K562 (cell line): ENCODE measurements around the gene ARHGAP23.

ENCODE experiments used
- CBFA2T3 ChIP-seq: fragments of 450-650 bp; IDR thresholded peaks from 2 replicates; pipeline ENCODE4 v1.6.1; 2017
- CTCF ChIP-seq, 3 experiments: IDR thresholded peaks in 2 of 3; conservative IDR thresholded peaks in 1 of 3; 2 replicates each; pipeline ENCODE4 v1.5.1; 2011 to 2012; ENCODE audit warnings: low read length in 3 of 3, mild to moderate bottlenecking in 3 of 3, control low read depth in 2 of 3, improper control_type of control experiment in 1 of 3, inconsistent platforms in 1 of 3, low read depth in 1 of 3, mixed read lengths in 1 of 3, moderate library complexity in 1 of 3; ENCODE audit not compliant: insufficient read depth in 2 of 3
- EP300 ChIP-seq: IDR thresholded peaks from 2 replicates; pipeline ENCODE4 v1.6.1; 2012; ENCODE audit warnings: low read length, improper control_type of control experiment
- HDAC2 ChIP-seq: fragments of 450-650 bp; IDR thresholded peaks from 2 replicates; pipeline ENCODE4 v1.6.1; 2016; ENCODE audit warnings: mild to moderate bottlenecking
- HDAC6 ChIP-seq: IDR thresholded peaks from 2 replicates; pipeline ENCODE4 v1.6.1; 2012; ENCODE audit warnings: low read depth, mild to moderate bottlenecking, control low read depth, inconsistent platforms, low read length, moderate library complexity
- JUND ChIP-seq, 2 experiments: IDR thresholded peaks; 2 replicates in 1 of 2; 3 replicates in 1 of 2; pipeline ENCODE4 v1.6.1; 2011; ENCODE audit warnings: borderline replicate concordance in 2 of 2, low read depth in 2 of 2, low read length in 2 of 2, improper control_type of control experiment in 1 of 2, missing biosample characterization in 1 of 2, missing genetic modification characterization in 1 of 2, missing genetic modification reagents in 1 of 2
- MAZ ChIP-seq, 2 experiments: fragments of 450-650 bp in 1 of 2; sonication (generic) in 1 of 2; formaldehyde crosslinking; IDR thresholded peaks in 1 of 2; conservative IDR thresholded peaks in 1 of 2; 2 replicates each; pipeline versions ENCODE4 v1.4.0 to v1.5.0; 2020; ENCODE audit warnings: mild to moderate bottlenecking in 1 of 2, missing genetic modification reagents in 1 of 2
- MYNN ChIP-seq, 2 experiments: sonication (generic); formaldehyde crosslinking in 1 of 2; IDR thresholded peaks; 2 replicates each; pipeline versions ENCODE4 v1.5.0 to v1.6.1; 2016 to 2020; ENCODE audit warnings: antibody characterized with exemption in 1 of 2, missing genetic modification reagents in 1 of 2
- POLR2AphosphoS5 ChIP-seq: IDR thresholded peaks from 2 replicates; pipeline ENCODE4 v1.6.1; 2011; ENCODE audit warnings: mild to moderate bottlenecking, low read depth, low read length, moderate library complexity; ENCODE audit not compliant: control insufficient read depth, insufficient read depth
- REST ChIP-seq, 2 experiments: fragments of 450-650 bp; formaldehyde crosslinking in 1 of 2; IDR thresholded peaks; 2 replicates each; pipeline versions ENCODE4 v1.4.0 to v1.6.1; 2014 to 2020; ENCODE audit warnings: mild to moderate bottlenecking in 2 of 2, borderline replicate concordance in 1 of 2, low read depth in 1 of 2
- YY1 ChIP-seq, 3 experiments: IDR thresholded peaks; 2 replicates each; pipeline ENCODE4 v1.6.1; 2011; ENCODE audit warnings: low read length in 2 of 3, mild to moderate bottlenecking in 2 of 3, moderate library complexity in 2 of 3, borderline replicate concordance in 1 of 3, control low read depth in 1 of 3, low read depth in 1 of 3; ENCODE audit not compliant: insufficient read depth in 3 of 3, insufficient replicate concordance in 2 of 3, control insufficient read depth in 1 of 3, insufficient read length in 1 of 3; ENCODE audit errors: extremely low read depth in 1 of 3
- ZNF639 ChIP-seq, 2 experiments: fragments of 200-800 bp in 1 of 2; sonication (Bioruptor generic) in 1 of 2; sonication (generic) in 1 of 2; formaldehyde crosslinking in 1 of 2; IDR thresholded peaks in 1 of 2; conservative IDR thresholded peaks in 1 of 2; 2 replicates each; pipeline versions ENCODE4 v1.5.0 to v1.6.1; 2016 to 2020; ENCODE audit warnings: missing compliant biosample characterization in 1 of 2, missing genetic modification characterization in 1 of 2, missing genetic modification reagents in 1 of 2

- TF ChIP-seq MAZ (CRISPR knock-in tag; conservative IDR thresholded peaks at IDR 0.05 in 1 of 2, IDR thresholded peaks at IDR 0.05 in 1 of 2), result no peak
- TF ChIP-seq POLR2AphosphoS5, result no peak
- TF ChIP-seq EP300, result no peak
- TF ChIP-seq MYNN (IDR thresholded peaks at IDR 0.05), result no peak
- TF ChIP-seq MYNN (CRISPR knock-in tag; IDR thresholded peaks at IDR 0.05), result no peak
- TF ChIP-seq CTCF (IDR thresholded peaks at IDR 0.05 in 2 of 3, conservative IDR thresholded peaks at IDR 0.05 in 1 of 3; ENCODE audit: insufficient read depth in 2 of 3, low read depth in 1 of 3, low read length in 3 of 3), result no peak
- no peak for TF ChIP-seq ZNF639 (CRISPR knock-in tag; conservative IDR thresholded peaks at IDR 0.05 in 1 of 2, IDR thresholded peaks at IDR 0.05 in 1 of 2)
- no peak for TF ChIP-seq JUND (IDR thresholded peaks at IDR 0.05; ENCODE audit: borderline replicate concordance, low read depth, low read length)
- TF ChIP-seq JUND (tag; IDR thresholded peaks at IDR 0.05; ENCODE audit: borderline replicate concordance, low read depth, low read length), result no peak
- TF ChIP-seq HDAC6, result no peak
- TF ChIP-seq HDAC2, result no peak
- TF ChIP-seq YY1 (IDR thresholded peaks at IDR 0.05; ENCODE audit: borderline replicate concordance in 1 of 3, control insufficient read depth in 1 of 3, extremely low read depth in 1 of 3, insufficient read depth in 3 of 3, insufficient read length in 1 of 3, insufficient replicate concordance in 2 of 3, low read depth in 1 of 3, low read length in 2 of 3), result no peak
- TF ChIP-seq CBFA2T3, result no peak
- no peak for TF ChIP-seq REST (IDR thresholded peaks at IDR 0.05; ENCODE audit: borderline replicate concordance)
- no peak for TF ChIP-seq REST (CRISPR knock-in tag; IDR thresholded peaks at IDR 0.05; ENCODE audit: low read depth)
Measured at GRCh38 chr17:38543403-38544174, 115.3 kb downstream of the ARHGAP23 start.
